ENCODE data around the gene HOMEZ.

Gene HOMEZ

DNA sequence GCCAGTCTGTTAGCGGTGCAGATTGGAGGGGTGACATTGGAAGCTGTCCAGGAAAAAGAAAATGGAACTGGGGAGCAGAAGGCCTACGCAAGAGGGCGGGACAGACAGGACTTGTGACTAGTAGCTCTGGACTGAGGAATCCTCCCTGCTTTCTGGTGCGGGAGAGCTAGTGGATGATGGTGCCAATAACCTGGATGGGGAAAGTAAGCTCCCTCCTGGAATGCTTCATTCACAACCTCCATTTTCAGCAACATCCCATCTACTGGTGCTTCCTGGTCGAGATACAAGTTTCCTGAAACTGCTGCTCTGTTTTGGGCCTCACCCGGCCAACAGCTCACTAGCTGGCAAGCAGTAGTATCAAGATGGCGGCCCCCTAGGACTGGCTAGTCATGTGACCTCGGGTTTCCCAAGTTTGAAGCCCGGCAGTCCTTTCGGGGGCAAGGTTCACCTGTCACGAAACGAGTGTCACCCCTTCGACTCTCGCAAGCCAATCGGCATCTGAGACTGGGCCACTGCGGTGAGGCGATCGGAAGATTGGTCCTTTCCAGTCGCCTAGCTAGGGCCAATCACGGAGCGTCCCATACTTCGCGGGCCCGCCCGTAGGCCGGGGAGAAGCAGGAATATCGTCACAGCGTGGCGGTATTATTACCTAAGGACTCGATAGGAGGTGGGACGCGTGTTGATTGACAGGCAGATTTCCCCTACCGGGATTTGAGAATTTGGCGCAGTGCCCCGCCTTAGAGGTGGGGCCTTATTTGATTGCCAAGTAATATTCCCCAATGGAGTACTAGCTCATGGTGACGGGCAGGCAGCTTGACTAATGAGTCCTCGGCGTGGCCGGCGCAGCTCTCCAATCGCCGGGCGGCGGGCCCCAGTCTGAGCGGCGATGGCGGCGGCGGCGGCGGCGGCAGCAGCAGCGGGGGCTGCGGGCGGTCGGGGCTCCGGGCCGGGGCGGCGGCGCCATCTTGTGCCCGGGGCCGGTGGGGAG is 34.9 kb upstream of the HOMEZ start, which contains the start of gene PABPN1:
Gene PABPN1, plus strand, starts transcription at position 874 of the 988 bp plus-strand sequence. Its CDS starts 13 bp downstream, at position 887.
- no peaks in the 10 kb centered on the region for H3K27me3 Mint-ChIP-seq
- peak within 1 kb of the TSS; percentile 89 for H3K4me3 Mint-ChIP-seq
- peak within 1 kb of the TSS; percentile 97 for H3K27ac Mint-ChIP-seq (ENCODE audit: low read depth)
- H3K36me3 Mint-ChIP-seq (ENCODE audit: insufficient read depth) = peaks cover 42% of the 10 kb centered on the region
- DNase-seq (ENCODE audit: low spot score in 2 of 2) (peak; percentile 93 to 98), ATAC-seq (replicated peaks; ENCODE audit: extremely low read depth, poor library complexity, severe bottlenecking) (peak; percentile 90)
- no peaks in the 10 kb centered on the region for H3K9me3 Mint-ChIP-seq
- H3K4me1 Mint-ChIP-seq = peaks cover 32% of the 10 kb centered on the region

DNA sequence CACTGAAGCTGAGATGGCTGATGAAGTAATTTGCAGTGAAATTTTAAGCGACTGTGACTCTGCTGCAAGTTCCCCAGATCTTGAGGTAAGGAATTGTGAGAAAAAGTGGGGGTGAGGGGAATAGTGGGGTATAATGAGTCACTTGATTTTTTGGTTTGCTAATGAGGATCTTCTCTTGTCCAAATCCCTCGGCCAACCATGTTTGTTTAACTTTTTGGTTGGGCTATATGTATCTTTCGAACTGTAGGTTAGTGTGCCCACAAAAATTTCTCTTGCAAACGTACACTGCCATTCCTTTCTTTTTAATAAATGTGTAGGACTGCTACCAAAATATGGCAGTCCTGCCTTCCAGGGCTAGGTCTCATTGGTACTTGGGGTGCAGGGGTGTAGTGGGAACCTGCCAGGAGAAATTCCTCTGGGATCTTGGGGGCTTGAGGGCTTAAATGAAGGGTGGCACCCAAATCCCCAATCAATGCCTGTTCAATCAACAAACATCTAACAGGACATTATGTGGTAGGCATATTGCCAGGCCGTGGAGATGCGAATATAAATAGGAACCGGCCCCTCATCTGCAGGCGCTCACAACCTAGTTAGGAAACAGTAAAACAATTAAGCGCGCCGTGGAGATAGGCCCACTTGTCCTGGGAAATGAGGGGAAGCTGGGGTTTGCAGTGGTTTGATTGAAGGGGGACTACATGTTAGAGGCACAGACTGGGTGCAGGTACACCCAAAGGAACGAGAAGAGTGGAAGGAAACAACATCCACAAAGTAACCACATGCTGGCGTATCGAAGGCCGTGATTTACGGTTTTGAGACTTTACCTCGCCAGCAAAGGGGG is 34.0 kb upstream of the HOMEZ start:
- ATAC-seq (replicated peaks; ENCODE audit: extremely low read depth, poor library complexity, severe bottlenecking) (no peak), DNase-seq (ENCODE audit: low spot score in 2 of 2) (no peak)
- Mint-ChIP-seq H3K27ac (ENCODE audit: low read depth) (peak overlapping the region; percentile 97), H3K36me3 (ENCODE audit: insufficient read depth) (peaks cover 34% of the 10 kb centered on the region), H3K4me3 (peak overlapping the region; percentile 89), H3K27me3 (no peaks in the 10 kb centered on the region), H3K4me1 (peaks cover 31% of the 10 kb centered on the region), H3K9me3 (no peaks in the 10 kb centered on the region)

DNA sequence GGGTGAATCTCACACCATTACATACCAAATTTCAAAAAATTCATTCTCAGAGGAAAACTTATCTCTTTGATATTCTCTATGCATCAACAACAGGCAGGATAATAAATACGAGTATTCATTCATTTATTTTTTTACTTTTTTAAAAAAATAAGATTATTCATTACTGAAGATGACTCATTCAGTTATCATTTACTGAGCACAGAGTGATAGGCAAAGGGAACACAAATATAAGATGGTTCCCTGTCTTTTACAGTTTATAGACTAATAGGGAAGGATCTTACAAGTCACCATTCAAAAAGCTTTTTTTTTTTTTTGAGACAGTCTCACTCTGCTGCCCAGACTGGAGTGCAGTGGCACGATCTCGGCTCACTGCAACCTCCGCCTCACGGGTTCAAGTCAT is 30.4 kb upstream of the HOMEZ start:
- ATAC-seq (replicated peaks; ENCODE audit: extremely low read depth, poor library complexity, severe bottlenecking) = no peak
- no peaks in the 10 kb centered on the region for H3K27me3 Mint-ChIP-seq
- no peak overlapping the region for H3K4me3 Mint-ChIP-seq
- no peak for DNase-seq (ENCODE audit: low spot score in 2 of 2)
- peaks cover 8% of the 10 kb centered on the region for H3K36me3 Mint-ChIP-seq (ENCODE audit: insufficient read depth)
- H3K9me3 Mint-ChIP-seq = no peaks in the 10 kb centered on the region
- peaks cover 14% of the 10 kb centered on the region for H3K4me1 Mint-ChIP-seq
- no peak overlapping the region for H3K27ac Mint-ChIP-seq (ENCODE audit: low read depth)

DNA sequence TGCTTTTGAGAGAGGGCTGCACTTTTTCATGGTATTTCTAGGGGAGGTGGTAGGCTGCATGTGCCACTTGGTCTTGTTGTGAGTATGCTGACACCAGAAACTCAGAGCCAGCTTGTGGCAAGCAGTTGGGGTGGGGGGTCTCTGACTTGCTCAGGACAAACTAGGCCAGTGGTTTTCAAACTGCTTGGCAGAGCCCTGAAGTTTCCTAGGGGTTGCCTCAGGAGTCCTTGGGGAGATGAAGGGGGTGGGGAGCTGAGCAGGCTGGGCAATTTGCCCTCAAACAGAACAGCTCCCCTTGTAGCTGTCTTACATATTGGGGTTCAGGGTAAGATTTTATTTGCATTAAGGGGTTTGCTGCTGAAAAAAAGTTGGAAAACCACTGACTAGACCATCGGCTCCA is 24.6 kb upstream of the HOMEZ start:
- Mint-ChIP-seq H3K4me1 (no peaks in the 10 kb centered on the region), H3K27ac (ENCODE audit: low read depth) (no peak overlapping the region)

DNA sequence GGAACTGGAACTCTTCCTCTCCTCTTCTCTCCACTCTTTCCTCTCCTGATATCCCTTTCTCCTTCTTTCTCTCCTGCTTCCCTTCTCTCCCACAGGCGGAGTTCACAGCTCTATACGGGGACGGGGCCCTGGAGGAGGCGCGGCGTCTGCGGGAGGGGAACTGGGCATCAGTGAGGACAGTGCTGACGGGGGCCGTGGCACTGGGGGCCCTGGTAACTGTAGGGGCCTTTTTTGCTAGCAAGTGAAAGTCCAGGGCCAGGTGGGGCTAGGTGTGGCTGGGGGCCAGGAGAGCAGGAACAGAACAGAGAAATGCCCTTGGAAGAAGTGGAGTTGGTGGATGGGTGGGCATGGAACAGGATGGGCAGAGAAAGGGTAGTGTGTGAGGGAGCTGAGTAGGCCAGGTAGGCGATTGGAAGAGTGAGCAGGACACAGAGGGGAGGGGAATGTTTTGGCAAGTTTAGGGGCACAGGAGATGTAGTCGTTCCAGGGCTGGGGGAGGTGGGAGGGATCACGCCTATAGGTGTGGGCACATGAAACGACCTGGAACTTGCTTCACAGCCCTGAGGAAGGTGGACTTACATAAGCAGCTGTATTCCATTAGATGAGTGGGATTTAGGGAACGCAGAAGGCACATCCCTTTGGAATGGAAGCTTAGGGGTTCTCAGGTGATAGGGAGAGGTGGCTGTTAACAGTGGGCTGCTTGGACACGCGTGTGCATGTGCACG is 23.0 kb upstream of the HOMEZ start:
- H3K36me3 Mint-ChIP-seq (ENCODE audit: insufficient read depth) = no peaks in the 10 kb centered on the region
- no peak overlapping the region for H3K4me3 Mint-ChIP-seq
- H3K4me1 Mint-ChIP-seq = no peaks in the 10 kb centered on the region
- no peak overlapping the region for H3K27ac Mint-ChIP-seq (ENCODE audit: low read depth)
- no peaks in the 10 kb centered on the region for H3K9me3 Mint-ChIP-seq
- DNase-seq (ENCODE audit: low spot score in 2 of 2) = no peak
- no peak for ATAC-seq (replicated peaks; ENCODE audit: extremely low read depth, poor library complexity, severe bottlenecking)
- peaks cover 39% of the 10 kb centered on the region for H3K27me3 Mint-ChIP-seq

More for the DNA sequence above, 24.6 kb upstream of the HOMEZ start:
- DNase-seq (ENCODE audit: low spot score in 2 of 2) (no peak), ATAC-seq (replicated peaks; ENCODE audit: extremely low read depth, poor library complexity, severe bottlenecking) (no peak)
- no peak overlapping the region for H3K4me3 Mint-ChIP-seq
- H3K27me3 Mint-ChIP-seq = peaks cover 39% of the 10 kb centered on the region
- no peaks in the 10 kb centered on the region for H3K36me3 Mint-ChIP-seq (ENCODE audit: insufficient read depth)
- H3K9me3 Mint-ChIP-seq = no peaks in the 10 kb centered on the region

DNA sequence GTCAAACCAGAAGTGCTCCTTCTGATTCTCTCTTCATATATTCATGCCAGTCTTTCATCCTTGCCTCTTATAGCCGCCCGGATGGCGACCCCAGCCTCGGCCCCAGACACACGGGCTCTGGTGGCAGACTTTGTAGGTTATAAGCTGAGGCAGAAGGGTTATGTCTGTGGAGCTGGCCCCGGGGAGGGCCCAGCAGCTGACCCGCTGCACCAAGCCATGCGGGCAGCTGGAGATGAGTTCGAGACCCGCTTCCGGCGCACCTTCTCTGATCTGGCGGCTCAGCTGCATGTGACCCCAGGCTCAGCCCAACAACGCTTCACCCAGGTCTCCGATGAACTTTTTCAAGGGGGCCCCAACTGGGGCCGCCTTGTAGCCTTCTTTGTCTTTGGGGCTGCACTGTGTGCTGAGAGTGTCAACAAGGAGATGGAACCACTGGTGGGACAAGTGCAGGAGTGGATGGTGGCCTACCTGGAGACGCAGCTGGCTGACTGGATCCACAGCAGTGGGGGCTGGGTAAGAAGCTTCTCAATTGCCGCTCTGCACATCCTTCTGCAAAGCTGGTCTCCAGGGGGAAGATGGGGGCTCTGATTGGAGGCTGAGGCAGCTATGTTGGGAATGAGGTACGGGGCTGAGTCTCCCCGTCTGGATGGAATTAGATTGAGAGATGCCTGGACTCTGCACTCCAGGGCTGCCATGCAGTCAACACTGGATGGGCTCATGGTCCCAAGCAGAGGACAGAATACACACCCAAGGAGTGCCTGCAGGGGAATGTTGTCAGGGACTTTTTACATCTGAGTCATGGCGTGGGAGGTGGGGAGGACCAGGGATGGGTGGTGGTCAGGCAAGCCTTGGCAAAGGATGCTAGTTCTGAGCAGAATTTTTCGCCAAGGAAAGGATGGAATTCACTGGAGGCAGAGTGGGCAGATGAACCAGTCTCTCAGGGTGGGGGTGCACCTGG is 22.0 kb upstream of the HOMEZ start:
- Mint-ChIP-seq H3K4me3 (no peak overlapping the region), H3K36me3 (ENCODE audit: insufficient read depth) (no peaks in the 10 kb centered on the region), H3K9me3 (no peaks in the 10 kb centered on the region), H3K27me3 (peaks cover 39% of the 10 kb centered on the region), H3K27ac (ENCODE audit: low read depth) (no peak overlapping the region), H3K4me1 (peaks cover 5% of the 10 kb centered on the region)
- ATAC-seq (replicated peaks; ENCODE audit: extremely low read depth, poor library complexity, severe bottlenecking) = no peak
- no peak for DNase-seq (ENCODE audit: low spot score in 2 of 2)

DNA sequence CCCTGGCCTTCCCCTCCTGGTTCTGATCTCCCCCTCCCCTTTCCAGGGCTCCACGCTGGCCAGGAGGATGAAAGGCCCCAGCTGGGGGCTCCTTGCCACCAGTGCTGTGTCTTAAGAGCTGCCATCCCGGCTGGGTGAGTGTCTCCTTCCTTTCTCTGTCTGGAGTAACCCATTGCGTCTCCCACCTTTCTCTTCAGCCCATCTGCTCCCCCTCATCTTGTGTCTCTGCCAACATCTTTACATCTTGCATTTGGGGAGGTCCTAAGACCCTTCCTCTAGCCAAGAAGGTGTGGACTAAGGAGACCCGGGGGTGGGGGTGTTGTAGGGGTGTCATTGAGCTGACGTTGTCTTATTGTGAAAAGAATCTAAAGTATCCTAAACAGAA is 21.2 kb upstream of the HOMEZ start:
- DNase-seq (ENCODE audit: low spot score in 2 of 2) (no peak), ATAC-seq (replicated peaks; ENCODE audit: extremely low read depth, poor library complexity, severe bottlenecking) (no peak)
- peaks cover 39% of the 10 kb centered on the region for H3K27me3 Mint-ChIP-seq
- peaks cover 4% of the 10 kb centered on the region for H3K36me3 Mint-ChIP-seq (ENCODE audit: insufficient read depth)
- peak overlapping the region; percentile 22 for H3K4me3 Mint-ChIP-seq
- peak overlapping the region; percentile 76 for H3K27ac Mint-ChIP-seq (ENCODE audit: low read depth)
- peaks cover 12% of the 10 kb centered on the region for H3K4me1 Mint-ChIP-seq
- no peaks in the 10 kb centered on the region for H3K9me3 Mint-ChIP-seq

DNA sequence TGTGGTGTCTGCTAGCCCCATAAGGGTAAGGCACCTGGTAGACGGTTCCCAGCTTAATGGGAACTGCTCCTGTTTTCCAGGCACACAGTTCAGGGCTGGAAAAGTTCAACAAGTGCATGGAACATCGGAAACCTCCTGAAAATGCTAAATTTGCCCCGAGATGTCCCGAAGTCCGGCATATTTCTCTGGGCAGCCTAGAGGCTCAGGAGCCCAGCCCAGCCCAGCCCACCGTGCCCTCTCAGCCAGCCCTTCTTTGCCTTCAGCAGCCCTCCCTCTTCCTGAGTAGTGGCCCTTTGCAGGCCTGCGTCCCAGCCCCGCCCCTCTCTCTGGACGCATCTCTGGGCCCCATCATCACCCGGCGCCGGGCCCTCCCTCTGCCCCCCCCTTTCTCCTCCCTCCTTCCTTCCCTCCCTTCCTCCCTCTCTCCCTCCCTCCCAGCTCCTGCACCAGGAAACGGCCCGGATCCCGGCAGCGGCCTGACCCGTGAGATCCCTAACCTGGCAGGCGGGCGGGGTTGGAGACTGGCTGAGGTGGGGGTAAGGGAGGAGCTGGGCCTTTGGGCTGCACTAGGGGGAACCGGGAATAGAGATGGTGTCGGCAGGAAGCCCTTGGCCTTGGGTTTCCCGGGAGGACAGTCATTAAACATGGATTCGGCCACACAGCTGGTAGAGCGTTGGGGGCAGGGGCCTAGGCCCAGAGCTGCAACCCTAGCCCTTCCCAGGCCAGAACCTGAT is 20.6 kb upstream of the HOMEZ start, which contains the start of gene BCL2L2:
Gene BCL2L2, plus strand, starts transcription at position 422 of the 734 bp plus-strand sequence. CDS start 935 bp downstream, outside the sequence.
- DNase-seq (ENCODE audit: low spot score in 2 of 2) (no peak), ATAC-seq (replicated peaks; ENCODE audit: extremely low read depth, poor library complexity, severe bottlenecking) (no peak)
- no peaks in the 10 kb centered on the region for H3K9me3 Mint-ChIP-seq
- H3K27ac Mint-ChIP-seq (ENCODE audit: low read depth) = peak within 1 kb of the TSS; percentile 76
- peak within 1 kb of the TSS; percentile 22 for H3K4me3 Mint-ChIP-seq
- peaks cover 7% of the 10 kb centered on the region for H3K36me3 Mint-ChIP-seq (ENCODE audit: insufficient read depth)
- H3K27me3 Mint-ChIP-seq = peaks cover 39% of the 10 kb centered on the region
- H3K4me1 Mint-ChIP-seq = peaks cover 12% of the 10 kb centered on the region

DNA sequence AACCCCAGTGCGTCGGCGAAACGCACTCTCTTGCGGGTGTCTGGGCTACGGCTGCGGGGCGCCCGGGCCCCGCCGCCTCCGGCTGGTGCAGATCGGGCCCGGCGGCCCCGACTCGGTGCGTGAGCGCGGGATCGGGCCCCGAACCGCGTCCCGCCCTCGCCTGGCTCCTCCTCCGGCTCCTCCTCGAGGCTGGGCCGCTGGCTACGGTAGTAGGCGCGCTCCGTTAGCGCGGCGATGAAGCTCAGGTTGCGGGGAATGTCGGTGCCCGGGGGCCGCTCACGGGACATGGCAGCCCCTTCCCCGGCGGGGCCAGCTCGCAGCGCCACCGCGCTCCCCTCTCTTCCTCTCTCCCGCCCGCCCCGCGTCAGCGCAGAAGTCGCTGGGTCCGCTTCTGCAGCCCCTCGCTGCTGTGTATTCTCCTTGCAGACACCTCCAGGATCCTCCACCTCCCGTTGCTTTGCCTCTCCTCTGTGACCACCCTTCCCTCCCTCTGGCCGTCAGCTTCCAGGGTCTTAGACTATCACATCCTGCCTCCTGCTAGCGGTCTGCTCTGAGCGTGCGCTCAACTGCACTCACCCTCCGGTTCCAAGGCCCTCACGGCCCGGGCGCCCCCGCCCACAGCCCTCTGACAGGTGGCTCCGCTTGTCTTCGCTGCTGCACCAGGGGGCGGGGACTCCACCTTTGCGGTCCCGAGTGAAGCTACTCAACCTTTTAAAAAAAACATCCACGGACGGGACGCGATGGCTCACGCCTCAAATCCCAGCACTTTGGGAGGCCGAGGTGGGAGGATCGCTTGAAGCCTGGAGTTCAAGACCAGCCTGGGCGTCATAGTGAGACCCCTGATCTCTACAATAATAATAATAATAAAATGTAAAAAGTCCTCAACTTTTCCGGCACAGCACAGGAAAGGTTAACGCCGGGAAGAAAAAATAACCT is 16.6 kb upstream of the HOMEZ start, which contains the start of gene PPP1R3E:
Gene PPP1R3E, minus strand, starts transcription at position 570 of the 936 bp plus-strand sequence. Its CDS starts 283 bp downstream, at position 287.
- Mint-ChIP-seq H3K27ac (ENCODE audit: low read depth) (peak within 1 kb of the TSS; percentile 93), H3K36me3 (ENCODE audit: insufficient read depth) (peaks cover 14% of the 10 kb centered on the region), H3K4me3 (peak within 1 kb of the TSS; percentile 97), H3K4me1 (peaks cover 34% of the 10 kb centered on the region), H3K9me3 (no peaks in the 10 kb centered on the region), H3K27me3 (peaks cover 20% of the 10 kb centered on the region)
- DNase-seq (ENCODE audit: low spot score in 2 of 2) = peak; percentile 63 to 65
- peak; percentile 41 for ATAC-seq (replicated peaks; ENCODE audit: extremely low read depth, poor library complexity, severe bottlenecking)

DNA sequence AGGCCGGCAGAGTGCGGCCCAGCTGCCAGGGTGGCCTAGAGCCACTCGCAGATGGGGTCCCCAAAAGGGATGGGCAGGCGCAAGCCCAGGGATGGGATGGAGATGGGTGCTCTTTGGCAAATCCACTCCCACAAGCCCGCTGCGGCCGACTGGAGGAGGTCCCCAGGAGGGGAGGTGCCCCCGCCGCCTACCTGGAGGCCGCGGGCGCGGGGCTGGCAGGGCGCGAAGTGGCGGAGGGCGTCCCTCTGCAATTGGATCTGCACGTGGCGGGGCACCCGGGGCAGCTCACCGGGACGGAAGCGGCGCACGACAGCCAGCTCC is 16.0 kb upstream of the HOMEZ start:
- Mint-ChIP-seq H3K4me1 (peaks cover 34% of the 10 kb centered on the region), H3K4me3 (peak overlapping the region; percentile 97), H3K27ac (ENCODE audit: low read depth) (peak overlapping the region; percentile 93), H3K27me3 (peaks cover 14% of the 10 kb centered on the region), H3K9me3 (no peaks in the 10 kb centered on the region), H3K36me3 (ENCODE audit: insufficient read depth) (peaks cover 16% of the 10 kb centered on the region)
- DNase-seq (ENCODE audit: low spot score in 2 of 2) (peak in 1 of 2 donors; percentile 67), ATAC-seq (replicated peaks; ENCODE audit: extremely low read depth, poor library complexity, severe bottlenecking) (peak; percentile 30)
